Activated naive CD4-positive, alpha-beta T cell treated with anti-CD3 and anti-CD28 coated beads, Interleukin-2, amount 50 U/mL, for 16 hours (primary cell): ENCODE data around the gene FOXP1.

Experiments
- DNase-seq: peaks from one replicate; pipeline ENCODE4 v3.0.0-alpha.2; 2020

Gene FOXP1

DNA sequence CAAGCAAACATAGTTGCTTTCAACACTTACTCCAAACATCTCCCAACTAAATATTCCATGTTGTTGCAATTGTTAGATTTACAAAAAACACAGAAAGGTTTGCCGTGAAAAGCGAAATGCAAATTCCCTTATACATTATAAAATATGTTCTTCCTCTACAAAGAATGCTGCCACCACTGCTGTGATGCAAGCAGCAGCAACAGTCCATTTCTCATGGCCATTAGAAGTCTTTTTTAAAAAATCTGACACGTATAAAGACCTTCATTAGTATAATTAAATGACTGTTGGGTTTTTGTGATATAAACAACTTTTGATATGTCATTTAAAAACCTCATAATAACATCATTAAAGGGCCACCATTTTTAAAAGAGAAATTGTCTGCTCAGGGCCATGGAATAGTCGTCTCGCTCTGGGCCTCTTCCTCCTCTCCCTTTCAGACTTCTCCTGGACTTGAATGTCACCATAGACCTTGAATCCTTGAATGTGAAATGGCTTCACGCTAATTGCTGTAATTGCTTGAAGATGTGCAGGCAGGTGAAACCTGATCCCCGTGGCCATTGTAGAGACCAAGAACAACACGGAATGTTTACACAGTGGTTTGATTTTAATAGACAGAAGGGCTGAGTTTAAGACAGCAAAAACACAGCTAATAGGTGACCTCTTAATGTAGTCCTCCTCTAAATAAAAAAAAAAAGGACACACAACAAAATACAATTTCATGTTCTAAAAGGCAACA lies 450.4 kb downstream of the FOXP1 start:
- no peak for DNase-seq

DNA sequence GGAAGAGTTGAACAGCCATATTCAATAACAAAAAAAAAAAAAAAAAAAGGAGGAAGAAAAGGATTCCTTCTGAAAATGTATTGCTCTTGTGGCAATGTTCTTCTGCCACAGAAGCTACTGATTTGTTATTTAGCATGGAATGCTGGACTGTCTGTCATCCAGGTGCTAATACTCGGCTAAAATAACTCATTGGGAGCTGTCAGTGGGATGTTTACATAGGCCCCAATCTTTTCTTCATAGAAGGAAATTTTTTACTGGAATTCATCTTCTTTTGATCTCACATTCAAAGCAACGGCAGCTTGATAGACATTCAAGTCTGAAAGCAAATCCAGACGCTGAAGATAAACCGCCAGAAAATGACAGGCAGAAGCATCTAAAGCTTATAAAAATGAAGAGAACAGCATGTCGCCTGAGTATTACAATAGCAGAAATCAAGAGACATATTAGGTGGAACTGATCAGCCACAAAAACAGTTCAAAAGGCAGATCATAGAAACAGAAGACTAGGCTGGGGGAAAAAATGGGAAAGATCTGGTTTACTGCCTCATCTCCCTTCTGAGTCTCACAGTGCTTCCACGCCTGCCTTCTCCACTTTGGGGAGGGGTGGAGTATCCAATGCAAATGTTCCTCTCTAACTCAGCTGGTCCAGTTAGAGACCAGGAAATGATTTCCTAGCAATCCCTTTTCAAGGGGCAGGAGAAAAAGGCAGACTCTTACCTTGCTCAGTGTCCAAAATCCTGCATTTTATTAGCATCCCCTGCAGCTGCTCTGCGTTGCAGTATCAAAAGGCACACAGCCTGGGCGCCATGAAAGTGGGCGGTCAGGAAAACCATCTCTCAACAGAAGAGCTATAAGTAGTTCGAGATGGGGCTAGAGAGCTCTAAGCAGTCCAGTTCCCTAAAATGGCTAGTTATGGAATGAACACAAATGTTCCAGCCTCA lies 451.9 kb downstream of the FOXP1 start:
- DNase-seq = no peak

DNA sequence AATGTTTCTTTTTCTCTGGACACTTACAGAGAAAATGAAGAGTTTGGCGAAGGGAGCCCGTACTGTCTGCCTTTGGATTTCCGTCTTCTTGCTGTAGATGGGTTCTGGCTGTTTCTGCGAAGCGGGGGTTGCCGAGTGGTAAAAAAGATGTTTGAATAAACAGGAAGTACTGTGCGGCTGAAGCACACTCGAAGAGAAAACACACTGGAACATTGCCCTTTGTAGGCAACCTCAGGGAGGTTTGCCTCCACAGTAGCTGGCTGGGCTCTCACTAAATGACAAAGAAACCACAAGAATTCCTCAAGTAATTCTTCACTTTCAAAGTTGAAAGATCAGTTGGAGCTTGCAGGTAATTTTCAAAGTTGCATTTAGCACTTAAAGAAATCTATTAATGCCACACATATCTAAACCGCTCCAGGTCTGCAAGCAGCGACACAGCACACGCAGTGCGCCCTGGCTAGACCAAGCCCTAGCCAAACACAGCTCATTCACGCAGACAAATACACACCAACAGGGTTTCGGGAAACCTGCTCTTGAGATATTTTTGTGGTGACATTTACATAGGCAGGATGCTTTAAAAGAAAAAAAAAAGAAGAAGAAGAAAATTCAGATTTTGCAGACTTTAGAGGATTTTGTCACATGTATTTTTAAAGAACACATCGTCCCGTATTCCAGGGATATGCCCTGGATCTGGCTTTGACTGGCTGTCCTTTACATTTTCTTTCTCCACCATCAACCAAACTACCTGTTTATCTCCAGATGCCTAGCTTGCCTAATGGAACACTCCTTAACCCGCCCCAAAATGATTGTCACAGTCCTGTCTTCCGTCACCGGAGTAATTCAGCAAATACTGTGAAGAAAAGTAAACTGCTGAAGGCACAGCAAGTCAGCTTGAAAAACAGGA lies 452.8 kb downstream of the FOXP1 start:
- peak; percentile 66 for DNase-seq

DNA sequence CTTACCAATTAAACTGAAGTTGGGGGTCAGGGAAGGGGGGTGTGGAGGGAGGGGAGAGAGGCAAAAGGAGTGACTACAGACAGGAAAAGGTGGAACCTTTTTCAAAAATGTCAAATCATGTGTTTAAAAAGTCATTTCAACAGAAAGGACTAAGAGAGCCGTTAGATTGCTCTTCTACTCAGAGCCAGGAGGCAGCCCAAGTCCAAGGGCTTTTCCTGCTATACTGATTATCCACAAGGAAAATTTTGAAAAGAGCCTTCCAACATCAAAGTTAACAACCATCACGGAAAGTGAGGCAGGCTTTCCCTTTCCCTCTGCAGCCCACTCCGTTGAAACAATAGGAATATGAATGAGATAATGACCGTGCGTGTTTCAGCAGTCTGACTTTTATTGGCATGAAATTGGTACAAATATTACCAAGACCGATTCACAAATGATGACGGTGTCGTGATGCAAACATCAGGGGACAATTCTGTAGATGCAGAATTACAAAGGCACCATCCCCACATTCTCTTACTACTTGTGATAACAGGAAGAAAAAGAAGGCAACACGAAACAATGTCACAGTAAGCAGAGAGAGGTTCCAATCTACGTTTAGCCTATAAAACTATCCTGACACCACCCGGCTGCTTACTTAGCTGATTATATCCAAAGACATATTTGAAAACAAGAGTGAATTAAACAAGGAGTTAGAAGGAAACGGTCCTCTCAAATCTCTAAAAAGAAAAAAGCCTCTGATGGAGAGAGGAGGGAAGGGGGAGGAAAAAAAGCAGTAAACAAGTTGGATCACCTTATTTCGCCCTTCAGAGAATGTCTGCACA lies 453.7 kb downstream of the FOXP1 start:
- peak; percentile 28 for DNase-seq

DNA sequence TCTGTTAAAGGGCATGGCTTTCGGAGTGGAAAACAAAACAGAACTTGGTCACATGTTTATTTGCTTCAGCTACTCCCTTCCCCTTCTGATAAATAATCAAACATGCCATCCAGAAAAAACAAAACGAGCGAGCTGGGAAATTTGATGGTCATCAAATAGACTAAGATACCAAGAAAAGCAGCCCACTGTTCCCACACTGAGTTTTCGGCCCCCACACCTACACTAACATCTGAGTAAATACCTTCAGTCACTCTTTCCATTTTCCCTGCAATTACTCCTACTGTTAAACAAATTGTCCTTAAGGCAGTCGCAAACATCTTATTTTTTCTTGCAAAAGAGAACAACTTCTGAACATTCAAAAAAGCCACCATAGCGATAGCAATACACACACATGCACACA lies 454.6 kb downstream of the FOXP1 start:
- no peak for DNase-seq

DNA sequence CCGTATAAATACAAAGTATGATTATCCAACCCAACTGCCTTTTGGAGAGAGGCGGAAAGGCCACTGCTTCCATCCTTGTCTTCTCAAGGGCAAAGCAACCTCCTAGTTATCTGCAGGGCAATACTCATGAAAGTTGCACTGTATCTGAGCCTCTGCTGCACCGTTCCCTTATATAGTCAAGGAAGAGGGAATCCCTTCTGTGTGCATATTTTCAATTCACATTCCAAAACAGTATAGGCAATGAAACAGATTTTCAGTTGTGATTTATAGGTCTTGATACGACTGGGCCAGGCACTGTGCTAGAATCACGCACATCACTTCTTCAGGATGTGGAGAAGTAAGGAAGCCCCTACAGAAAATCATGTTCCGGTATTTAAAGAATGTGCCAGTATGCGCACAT lies 455.7 kb downstream of the FOXP1 start:
- DNase-seq = no peak

DNA sequence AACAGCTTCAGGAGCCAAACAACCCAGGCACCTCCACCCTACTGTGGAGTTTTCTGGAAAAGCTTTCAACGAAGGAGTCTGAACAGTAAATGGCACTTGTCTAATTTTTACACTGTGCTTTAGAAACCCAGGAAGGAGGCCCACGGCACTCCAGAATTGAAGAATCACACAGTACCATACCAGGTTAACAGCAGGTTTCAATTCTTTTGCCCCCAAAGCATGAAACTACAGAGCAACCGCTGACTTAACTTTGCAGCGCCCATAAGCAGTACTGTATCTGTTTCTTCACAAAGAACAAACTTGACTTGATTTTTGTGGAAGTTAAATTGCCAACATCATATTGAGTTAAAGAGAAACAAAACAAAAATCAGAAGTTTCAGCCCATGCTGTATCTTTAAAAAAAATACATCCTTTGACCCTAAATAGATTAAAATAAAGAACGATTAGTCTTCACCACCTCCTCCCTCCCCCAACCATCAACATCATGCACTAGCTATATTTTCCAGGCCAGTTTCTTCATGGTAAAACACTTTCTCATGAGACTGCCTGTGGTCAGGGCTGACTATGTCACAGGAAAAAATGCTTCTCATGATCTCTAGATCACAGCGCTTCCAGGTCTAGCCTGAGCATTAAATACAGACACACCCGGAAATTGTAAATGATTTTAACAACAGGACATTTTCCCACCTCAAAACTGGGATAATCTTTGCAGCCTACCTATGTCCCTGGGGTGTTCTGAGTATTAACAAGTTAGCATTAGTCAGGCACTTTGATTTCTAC lies 456.3 kb downstream of the FOXP1 start:
- peak; percentile 29 for DNase-seq

DNA sequence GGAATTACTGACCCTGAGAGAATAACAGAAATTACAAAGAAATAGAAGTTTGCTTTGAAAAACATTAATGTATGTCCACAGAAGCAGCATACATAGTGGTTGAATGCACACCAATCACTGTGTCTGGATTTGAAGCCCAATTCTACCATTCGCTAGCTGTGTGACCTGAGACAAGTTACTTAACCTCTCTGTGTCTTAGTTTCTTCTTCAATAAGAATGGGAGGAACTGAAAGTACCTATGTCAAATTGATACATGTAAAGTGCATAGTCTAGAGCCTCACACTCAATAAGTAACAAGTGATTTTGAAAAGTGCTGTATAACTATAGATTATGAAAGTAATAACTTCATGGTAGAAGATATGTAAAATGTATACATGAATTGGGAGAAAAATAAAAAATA lies 457.8 kb downstream of the FOXP1 start:
- DNase-seq = no peak

DNA sequence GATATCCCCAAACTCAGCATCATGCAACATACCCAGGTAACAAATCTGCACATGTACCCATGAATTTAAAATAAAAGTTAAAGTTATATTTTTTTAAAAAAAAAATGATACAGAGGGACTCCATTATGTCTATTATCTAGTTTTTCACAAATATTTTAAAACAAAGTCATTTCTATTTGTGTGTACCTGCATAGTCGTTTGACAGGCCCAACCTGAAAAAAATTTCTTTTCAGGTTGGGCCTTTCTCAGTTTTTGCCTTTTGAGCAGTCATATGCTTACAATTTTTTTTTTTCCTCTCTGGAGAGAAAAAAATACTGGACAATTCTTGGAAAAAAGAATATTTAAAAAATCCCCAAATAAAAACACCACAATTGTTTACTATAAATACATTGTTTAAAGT lies 459.5 kb downstream of the FOXP1 start:
- DNase-seq = no peak

DNA sequence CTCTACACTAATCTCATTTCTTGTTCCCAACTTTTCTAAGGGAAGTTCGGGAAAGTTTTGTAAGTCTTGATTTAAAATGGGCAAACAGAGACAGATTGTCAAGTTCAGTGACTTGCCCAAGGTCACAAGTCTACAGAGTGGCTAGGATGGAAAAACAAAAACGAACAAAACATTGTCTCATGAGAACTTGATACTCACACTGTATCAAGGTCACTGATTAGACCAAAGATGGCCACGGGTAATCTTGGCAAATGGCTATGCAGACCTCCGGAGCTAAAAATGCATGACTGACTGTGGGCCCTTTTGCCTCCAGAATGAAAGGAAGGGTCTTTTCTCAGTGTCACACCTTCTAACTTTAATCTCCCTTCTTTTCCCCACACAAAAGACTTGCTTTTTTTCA lies 460.9 kb downstream of the FOXP1 start:
- no peak for DNase-seq

DNA sequence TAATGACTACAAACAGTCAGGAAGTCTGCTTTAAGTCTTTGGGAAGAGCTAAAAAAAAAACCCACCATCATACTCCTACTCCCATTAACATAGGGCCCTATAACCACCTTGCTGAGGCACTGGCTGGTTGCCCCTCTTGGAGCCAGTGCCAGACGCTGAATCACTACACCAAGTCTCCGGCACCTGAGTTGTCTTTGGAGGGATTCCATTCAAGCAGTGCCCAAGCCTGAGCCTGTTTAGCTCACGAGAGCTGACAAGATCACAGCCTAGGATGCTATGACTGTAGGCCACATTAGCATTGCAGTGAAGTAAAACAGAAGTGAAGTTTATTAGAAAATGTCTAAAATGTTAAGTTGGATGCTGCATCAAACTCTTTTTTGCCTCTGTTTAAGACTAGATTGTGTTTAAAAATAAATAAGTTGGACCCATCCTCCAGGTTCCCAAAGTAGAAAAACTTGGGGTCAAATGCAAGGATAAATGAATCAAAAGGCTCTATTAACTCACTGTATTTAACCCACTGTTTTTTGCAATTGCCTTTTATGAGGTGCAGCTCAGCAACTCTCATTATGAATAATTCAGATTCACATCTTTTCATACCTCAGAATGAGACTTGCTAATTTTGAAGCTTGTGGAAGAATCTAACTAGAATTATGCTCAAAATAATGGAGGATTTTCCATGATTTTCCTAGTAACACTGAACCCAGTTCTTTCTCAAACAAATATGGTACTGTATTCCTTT lies 461.9 kb downstream of the FOXP1 start:
- peak; percentile 28 for DNase-seq

DNA sequence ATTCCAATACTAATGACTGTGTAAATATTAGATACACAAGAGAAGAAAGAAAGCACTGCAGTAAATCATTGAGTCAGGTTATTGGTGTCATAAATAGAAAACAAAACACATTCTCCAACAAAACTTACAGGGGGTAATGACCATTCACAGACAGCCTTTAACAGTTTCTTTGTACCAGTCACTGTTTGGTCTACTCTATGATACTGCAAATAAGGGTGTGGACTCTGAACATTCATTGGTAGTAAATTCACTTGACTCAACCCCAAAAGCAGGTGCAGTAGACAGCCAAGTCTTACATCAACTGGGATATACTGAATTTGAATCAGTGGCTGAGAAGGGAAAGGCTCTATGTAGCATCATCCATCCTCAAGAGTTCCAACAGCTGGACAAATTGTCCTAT lies 463.5 kb downstream of the FOXP1 start:
- no peak for DNase-seq

DNA sequence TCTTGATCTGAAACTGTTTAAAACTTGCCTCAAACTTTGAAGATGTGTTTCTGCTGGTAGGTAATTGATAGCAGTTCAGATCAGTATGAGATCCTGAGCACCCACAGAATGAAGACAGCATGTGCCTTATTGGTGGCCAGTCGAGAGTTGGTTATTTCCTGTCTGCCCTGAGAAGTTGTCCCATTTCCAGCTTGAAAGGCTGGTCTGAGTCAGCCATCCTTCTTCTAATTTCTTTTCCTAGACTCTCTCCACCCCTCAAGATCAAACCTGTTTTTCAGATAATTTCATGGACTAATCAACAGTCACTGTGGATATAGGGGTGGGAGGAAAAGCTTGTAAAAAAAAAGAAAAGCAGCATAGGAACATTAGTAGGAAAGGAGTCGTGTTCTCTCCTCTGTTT lies 464.4 kb downstream of the FOXP1 start:
- no peak for DNase-seq

DNA sequence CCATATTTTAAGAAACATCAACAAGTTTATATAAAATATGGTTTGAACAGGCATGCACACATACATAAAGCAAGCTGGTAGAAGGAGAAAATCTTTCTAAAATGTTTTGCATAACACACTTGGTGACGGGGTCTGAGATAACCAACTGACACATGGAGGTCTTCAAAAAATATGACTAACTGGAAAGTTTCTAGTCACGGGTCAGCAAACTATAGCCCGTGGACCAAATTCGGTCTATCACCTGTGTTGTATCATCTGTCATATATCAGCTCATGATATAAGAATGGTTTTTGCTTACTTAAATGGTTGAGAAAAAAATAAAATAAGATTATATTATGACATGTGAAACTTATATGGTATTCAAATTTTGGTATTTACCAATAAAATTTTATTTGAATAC lies 465.1 kb downstream of the FOXP1 start:
- DNase-seq = no peak

DNA sequence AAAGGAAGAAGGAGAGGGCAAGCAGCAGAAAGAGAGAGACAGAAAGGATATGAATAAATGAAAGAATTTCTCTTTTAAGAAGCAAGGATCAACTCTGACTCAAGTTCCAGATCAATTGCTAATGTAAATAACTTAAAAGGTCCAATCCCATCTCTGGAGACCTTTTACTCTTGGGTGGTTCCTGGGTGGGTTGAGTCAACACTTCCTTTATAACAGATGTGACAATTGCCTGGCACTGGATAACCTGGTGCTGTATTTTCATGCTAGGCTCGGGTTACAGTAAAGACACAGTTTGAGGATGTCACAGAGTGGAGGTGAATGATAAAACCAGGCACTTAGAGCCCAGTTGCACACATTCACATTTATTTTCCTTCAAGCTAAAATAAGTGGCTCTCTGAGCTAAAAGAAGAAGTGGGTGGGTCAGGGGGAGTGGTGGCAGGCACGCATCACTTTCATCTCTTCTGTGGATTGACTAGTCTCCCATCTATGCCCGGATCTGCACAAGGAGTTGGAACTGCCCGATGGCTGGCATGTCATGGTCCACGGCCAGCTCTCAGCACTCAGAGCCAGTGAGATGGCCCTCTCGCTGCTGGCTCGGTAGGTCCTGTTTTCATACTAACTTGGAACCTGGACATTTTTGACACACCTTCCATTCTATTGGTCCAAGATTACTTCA lies 465.8 kb downstream of the FOXP1 start:
- DNase-seq = no peak

DNA sequence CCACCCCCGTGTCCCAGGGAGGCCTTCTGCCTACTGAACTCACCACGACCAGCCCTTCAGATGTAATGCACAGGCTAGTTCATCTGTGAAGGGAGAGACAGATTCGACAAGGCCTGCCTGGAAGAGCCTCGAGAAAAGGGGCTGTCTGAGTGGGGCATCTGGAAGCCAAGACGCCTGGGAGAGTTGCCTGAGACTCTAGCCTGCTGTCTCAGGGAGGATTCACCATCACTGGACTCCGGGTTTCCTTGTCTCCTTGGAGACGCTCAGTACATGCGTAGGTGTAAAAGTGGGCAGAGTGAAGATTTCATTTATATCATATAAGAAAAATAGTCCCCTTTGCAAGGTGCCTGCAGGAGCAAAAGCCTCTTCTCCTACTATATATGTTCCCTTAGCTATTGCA lies 468.9 kb downstream of the FOXP1 start:
- no peak for DNase-seq

DNA sequence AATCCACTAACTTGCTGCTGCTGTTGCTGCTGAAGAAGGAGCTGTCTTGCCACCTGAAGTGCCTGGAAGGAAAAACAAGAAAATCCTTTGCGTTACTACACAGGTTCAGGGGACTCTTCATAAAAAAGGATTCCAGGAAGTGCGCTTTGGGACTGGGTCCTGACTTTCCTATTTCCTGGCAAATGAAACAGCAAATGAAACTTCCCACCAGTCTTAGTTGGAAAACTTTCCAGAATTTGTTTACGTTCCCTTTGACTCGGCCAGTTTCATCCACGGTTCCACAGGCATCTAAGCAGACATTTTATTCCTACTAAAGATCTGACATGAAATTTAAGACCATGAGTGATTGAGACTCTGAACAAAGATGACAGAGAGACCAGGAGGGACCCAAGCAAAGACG lies 471.0 kb downstream of the FOXP1 start:
- DNase-seq = no peak

DNA sequence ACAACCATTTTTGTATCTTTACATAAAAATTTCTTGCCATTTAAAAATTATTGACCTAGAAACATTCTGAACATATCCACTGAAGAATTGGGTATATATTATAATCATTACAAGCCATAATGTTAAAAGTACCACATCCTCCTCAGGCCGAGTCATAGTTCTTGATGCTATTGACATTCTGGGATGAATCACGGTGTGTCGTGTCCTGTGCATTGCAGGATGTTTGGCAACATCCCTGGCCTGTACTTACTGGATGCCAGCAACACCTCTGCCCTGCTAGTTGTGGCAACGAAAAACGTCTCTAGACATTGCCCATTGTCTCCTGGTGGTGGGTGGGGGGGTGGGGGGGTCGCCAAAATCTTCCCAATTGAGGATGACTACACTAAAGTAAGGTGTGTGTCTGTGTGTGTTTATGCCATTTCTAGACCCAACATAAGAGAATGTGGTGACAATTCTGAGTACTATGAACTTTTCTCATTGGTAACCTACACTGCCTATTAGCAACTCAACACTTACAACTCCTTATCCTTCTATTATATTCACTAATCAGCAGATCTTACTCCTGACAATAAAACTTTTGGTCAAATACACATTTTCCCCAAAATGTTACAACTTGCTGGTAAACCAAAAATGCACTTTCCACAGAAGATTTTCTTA lies 471.6 kb downstream of the FOXP1 start:
- DNase-seq = no peak

DNA sequence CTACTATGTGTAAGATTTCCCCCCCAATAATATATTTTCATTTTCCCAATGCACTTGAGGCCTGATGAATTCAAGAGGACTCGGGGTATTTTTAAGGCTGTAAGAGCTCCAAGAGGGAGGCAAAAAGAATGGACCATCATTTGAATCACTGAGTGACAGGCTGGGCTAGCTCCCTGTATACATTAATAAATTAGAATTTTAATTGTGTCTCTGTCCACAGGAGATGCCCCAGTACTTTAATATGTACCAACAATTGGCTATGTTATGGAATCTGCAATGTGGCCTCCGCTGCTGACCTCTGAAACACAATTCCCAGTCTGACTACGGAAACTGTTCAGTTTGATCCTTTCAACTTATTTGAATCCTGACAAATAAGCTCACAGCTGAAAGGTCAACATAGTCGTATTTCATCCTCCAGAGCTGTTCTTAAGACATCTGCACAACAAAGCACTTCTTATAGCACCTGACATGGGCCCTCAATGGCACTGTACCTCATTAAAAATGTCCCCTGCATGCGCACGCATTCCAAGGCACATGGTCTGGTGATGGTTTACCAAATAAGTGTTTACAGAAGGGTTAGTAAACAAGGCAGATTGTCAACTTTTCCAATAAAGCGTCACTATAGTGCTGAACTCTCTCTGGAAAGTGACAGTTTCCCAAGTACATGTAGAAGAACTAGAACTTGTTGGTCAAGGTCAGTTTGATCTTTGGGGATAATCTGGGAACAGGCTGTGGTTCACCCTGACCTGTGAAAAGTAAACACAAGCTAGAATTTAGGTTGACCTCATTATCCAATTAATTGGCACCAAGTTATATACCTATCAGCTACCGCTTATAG lies 472.9 kb downstream of the FOXP1 start:
- DNase-seq = no peak
